ENCODE measurements around the gene TTC8.
"Not testable (repeated sequence)": the region's sequence is repeated elsewhere in the genome, so short reads cannot be mapped to it uniquely, and the experiment has no call there.

The TTC8 gene

GRCh38 chr14:88824314-88825077 lies at the start of gene TTC8:
TSS of gene TTC8 (plus strand) at chr14:88824651. CDS start at chr14:88824708, 57 bp downstream.
- DNase-seq, result peak; percentile 87

GRCh38 chr14:88775532-88775931 lies 48.9 kb upstream of the TTC8 start:
- no peak for DNase-seq

GRCh38 chr14:88785911-88786310 lies 38.5 kb upstream of the TTC8 start:
- no peak for DNase-seq

GRCh38 chr14:88786715-88787114 lies 37.7 kb upstream of the TTC8 start:
- DNase-seq, result no peak

- DNase-seq, result not testable (repeated sequence)
Observed at GRCh38 chr14:88789573-88789972, 34.9 kb upstream of the TTC8 start.

GRCh38 chr14:88790501-88791251 lies 33.8 kb upstream of the TTC8 start:
- DNase-seq, result no peak

GRCh38 chr14:88791252-88791621 lies 33.2 kb upstream of the TTC8 start:
- no peak for DNase-seq

- peak; percentile 3 for DNase-seq
Observed at GRCh38 chr14:88791629-88792472, 32.6 kb upstream of the TTC8 start.

GRCh38 chr14:88792473-88793258 lies 31.8 kb upstream of the TTC8 start, which contains the start of gene EML5:
TSS of gene EML5 (minus strand) at chr14:88792953. CDS start at chr14:88792503, 450 bp downstream.
- peak; percentile 87 for DNase-seq

- no peak for DNase-seq
Observed at GRCh38 chr14:88793259-88793625, 31.2 kb upstream of the TTC8 start.

- no peak for DNase-seq
Observed at GRCh38 chr14:88798156-88798555, 26.3 kb upstream of the TTC8 start.

GRCh38 chr14:88799522-88799921 lies 24.9 kb upstream of the TTC8 start:
- no peak for DNase-seq

GRCh38 chr14:88802596-88802995 lies 21.9 kb upstream of the TTC8 start:
- DNase-seq, result no peak

GRCh38 chr14:88804035-88804434 lies 20.4 kb upstream of the TTC8 start:
- no peak for DNase-seq

GRCh38 chr14:88804477-88804876 lies 20.0 kb upstream of the TTC8 start:
- DNase-seq, result no peak

GRCh38 chr14:88808359-88808758 lies 16.1 kb upstream of the TTC8 start:
- DNase-seq, result no peak

GRCh38 chr14:88815980-88816379 lies 8.5 kb upstream of the TTC8 start:
- DNase-seq, result no peak

GRCh38 chr14:88818018-88818417 lies 6.4 kb upstream of the TTC8 start:
- DNase-seq, result no peak

GRCh38 chr14:88819674-88820073 lies 4.8 kb upstream of the TTC8 start:
- not testable (repeated sequence) for DNase-seq

GRCh38 chr14:88821378-88821777 lies 3.1 kb upstream of the TTC8 start:
- no peak for DNase-seq

GRCh38 chr14:88821888-88822287 lies 2.6 kb upstream of the TTC8 start:
- DNase-seq, result no peak

- no peak for DNase-seq
Observed at GRCh38 chr14:88823968-88824313, 510 bp upstream of the TTC8 start.

- no peak for DNase-seq
Observed at GRCh38 chr14:88825078-88825458, 617 bp downstream of the TTC8 start.
